Measurements from ENCODE around the gene IWS1.

DNA sequence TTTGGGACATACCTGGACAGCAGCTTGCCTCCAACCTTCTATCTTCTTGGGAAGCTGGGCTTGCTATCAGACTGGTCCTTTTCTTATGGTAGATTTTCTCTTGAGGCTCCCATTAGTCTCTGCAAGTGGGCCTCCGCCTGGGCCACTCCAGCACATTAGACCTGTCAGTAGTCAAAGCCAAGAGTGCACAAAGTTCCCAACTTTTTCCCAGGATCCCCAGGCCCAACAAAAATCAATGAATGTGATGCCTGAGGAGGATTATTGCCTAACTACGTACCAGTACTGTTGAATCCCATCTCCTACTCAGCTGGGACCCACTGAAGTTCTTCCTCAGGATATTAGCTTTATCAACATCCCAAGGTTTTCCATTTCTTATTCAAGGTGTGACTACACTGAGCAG is 56.3 kb downstream of the IWS1 start:
- TF ChIP-seq, protein P1, sequence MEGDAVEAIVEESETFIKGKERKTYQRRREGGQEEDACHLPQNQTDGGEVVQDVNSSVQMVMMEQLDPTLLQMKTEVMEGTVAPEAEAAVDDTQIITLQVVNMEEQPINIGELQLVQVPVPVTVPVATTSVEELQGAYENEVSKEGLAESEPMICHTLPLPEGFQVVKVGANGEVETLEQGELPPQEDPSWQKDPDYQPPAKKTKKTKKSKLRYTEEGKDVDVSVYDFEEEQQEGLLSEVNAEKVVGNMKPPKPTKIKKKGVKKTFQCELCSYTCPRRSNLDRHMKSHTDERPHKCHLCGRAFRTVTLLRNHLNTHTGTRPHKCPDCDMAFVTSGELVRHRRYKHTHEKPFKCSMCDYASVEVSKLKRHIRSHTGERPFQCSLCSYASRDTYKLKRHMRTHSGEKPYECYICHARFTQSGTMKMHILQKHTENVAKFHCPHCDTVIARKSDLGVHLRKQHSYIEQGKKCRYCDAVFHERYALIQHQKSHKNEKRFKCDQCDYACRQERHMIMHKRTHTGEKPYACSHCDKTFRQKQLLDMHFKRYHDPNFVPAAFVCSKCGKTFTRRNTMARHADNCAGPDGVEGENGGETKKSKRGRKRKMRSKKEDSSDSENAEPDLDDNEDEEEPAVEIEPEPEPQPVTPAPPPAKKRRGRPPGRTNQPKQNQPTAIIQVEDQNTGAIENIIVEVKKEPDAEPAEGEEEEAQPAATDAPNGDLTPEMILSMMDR (IDR thresholded peaks at IDR 0.05 in 2 of 3, conservative IDR thresholded peaks at IDR 0.05 in 1 of 3; ENCODE audit: insufficient read depth in 2 of 3, low read depth in 1 of 3, low read length in 3 of 3): no peak
- TF ChIP-seq RAD21 (CRISPR knock-in tag; conservative IDR thresholded peaks at IDR 0.05 in 1 of 2, IDR thresholded peaks at IDR 0.05 in 1 of 2) (no peak), ZBTB1 (CRISPR knock-in tag; IDR thresholded peaks at IDR 0.05; ENCODE audit: borderline replicate concordance, low read depth) (no peak), ZC3H11A (IDR thresholded peaks at IDR 0.05; ENCODE audit: low read depth, low read length) (no peak), ZFP1 (CRISPR knock-in tag; IDR thresholded peaks at IDR 0.05) (no peak), ATF6 (CRISPR knock-in tag; IDR thresholded peaks at IDR 0.05) (no peak), ZMIZ1 (IDR thresholded peaks at IDR 0.05; ENCODE audit: low read depth in 2 of 2, low read length in 2 of 2) (no peak), EP300 (IDR thresholded peaks at IDR 0.05; ENCODE audit: low read length) (no peak), NFATC3 (IDR thresholded peaks at IDR 0.05) (no peak), PTTG1 (tag; IDR thresholded peaks at IDR 0.05; ENCODE audit: low read depth) (no peak)
- TF ChIP-seq, protein P2, sequence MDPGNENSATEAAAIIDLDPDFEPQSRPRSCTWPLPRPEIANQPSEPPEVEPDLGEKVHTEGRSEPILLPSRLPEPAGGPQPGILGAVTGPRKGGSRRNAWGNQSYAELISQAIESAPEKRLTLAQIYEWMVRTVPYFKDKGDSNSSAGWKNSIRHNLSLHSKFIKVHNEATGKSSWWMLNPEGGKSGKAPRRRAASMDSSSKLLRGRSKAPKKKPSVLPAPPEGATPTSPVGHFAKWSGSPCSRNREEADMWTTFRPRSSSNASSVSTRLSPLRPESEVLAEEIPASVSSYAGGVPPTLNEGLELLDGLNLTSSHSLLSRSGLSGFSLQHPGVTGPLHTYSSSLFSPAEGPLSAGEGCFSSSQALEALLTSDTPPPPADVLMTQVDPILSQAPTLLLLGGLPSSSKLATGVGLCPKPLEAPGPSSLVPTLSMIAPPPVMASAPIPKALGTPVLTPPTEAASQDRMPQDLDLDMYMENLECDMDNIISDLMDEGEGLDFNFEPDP (CRISPR knock-in tag; IDR thresholded peaks at IDR 0.05): no peak
